ENCODE measurements around the gene TEX2. TPM values are rescaled to one million over a fixed set of nuclear protein-coding genes. Genes with fewer than 3 reads are reported as not detected.

TEX2 gene
- 14.3 and 20.9 TPM in 2 replicates for total RNA-seq

GRCh38 chr17:64263000-64263766, at the start of gene TEX2:
TEX2 (minus strand) TSS chr17:64263260; CDS start chr17:64214217, 49,043 bp downstream.

GRCh38 chr17:64129765-64130558, 133.1 kb downstream of the TEX2 start, which contains the start of gene ERN1:
ERN1 (minus strand) TSS chr17:64130144; CDS start chr17:64130029, 115 bp downstream.

Small RNA genes lying within 50 kb of the gene (small RNA-seq; reads per million reads assigned to genes)
- gene SNORD104, result 4,018 reads per million, percentile 100 among the genes with 10 or more reads in this experiment

Other genes starting within 250 kb of the TEX2 start
- gene ICAM2, start 242.6 kb downstream of the TEX2 start, total RNA-seq, result 15.1 and 33.0 TPM in 2 replicates
- gene ERN1, start 133.1 kb downstream of the TEX2 start, total RNA-seq, result 4.8 and 6.5 TPM in 2 replicates
- gene PECAM1, start 127.6 kb upstream of the TEX2 start, total RNA-seq, result 1.1 and 1.2 TPM in 2 replicates
- gene MILR1, start 185.9 kb upstream of the TEX2 start, total RNA-seq, result 25.0 and 29.0 TPM in 2 replicates
- 9.9 and 11.5 TPM in 2 replicates for gene POLG2, start 233.8 kb upstream of the TEX2 start, total RNA-seq
- gene DDX5, start 243.0 kb upstream of the TEX2 start, total RNA-seq, result 217 and 245 TPM in 2 replicates
- 23.1 and 29.7 TPM in 2 replicates for gene CEP95, start 243.7 kb upstream of the TEX2 start, total RNA-seq